Subcutaneous adipose tissue (tissue), 4 donors: ENCODE data around the gene IAPP. TPM values are rescaled to one million over a fixed set of nuclear protein-coding genes. Genes with fewer than 3 reads are reported as not detected.

ENCODE experiments used
- CTCF ChIP-seq: fragments of 450-650 bp; IDR thresholded peaks from one replicate; pipeline ENCODE4 v1.5.1; 2016; ENCODE audit warnings: low read depth, mild to moderate bottlenecking, control low read depth, antibody characterized with exemption, moderate library complexity
- total RNA-seq, 4 donors: library from RNA; depleted of rRNA; stranded (reverse); fragments of >200 nt; gene quantifications; one replicate each; pipeline ENCODE4 v1.1.0, GENCODE V29; 2016

IAPP gene
- total RNA-seq, 4 donors from 2014 or later, result not detected

- TF ChIP-seq CTCF, result no peak
Observed at GRCh38 chr12:21337453-21337852, 35.2 kb upstream of the IAPP start.

- no peak for TF ChIP-seq CTCF
Observed at GRCh38 chr12:21337959-21338744, 34.5 kb upstream of the IAPP start.

GRCh38 chr12:21339921-21340320 lies 32.8 kb upstream of the IAPP start:
- no peak for TF ChIP-seq CTCF

GRCh38 chr12:21340403-21340802 lies 32.3 kb upstream of the IAPP start:
- TF ChIP-seq CTCF, result no peak

GRCh38 chr12:21341769-21342168 lies 30.9 kb upstream of the IAPP start:
- no peak for TF ChIP-seq CTCF

- TF ChIP-seq CTCF, result no peak
Observed at GRCh38 chr12:21343636-21344035, 29.1 kb upstream of the IAPP start.

GRCh38 chr12:21346542-21347205 lies 26.0 kb upstream of the IAPP start:
- TF ChIP-seq CTCF, result no peak
